ENCODE measurements around the gene HIBCH.

DNA sequence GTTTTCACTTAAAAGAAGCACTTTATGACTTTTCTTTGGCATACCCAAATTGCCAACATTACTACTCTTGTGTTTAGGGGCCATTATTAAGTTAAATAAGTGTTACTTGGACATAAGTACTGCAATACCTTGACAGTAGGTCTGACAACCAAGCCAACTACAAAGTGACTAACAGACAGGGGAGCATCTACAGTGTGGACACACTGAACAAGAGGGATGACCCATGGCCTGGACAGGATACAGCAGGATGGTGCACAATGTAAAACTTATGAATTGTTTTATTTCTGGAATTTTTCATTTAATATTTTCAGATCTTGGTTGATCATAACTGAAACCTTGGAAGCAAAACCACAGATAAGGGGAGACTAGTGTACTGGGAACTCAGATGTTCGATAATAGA is 19.8 kb upstream of the HIBCH start:
- TF ChIP-seq CTCF (IDR thresholded peaks at IDR 0.05; ENCODE audit: insufficient read depth, low read depth, low read length) = no peak
- no peak for TF ChIP-seq EZH2 (IDR thresholded peaks at IDR 0.05; ENCODE audit: insufficient read depth, low read length)

All from astrocyte (in vitro differentiated cells and primary cell).